Ovary (tissue), 9 donors: Measurements from ENCODE around the gene RNF111. TPM values are rescaled to one million over a fixed set of nuclear protein-coding genes. Genes with fewer than 3 reads are reported as not detected.

Source experiments
- DNase-seq, 5 donors: peaks; one replicate each; pipeline ENCODE4 v3.0.0-alpha.2; 2019 to 2020
- H3K27ac ChIP-seq, 2 donors: fragments of 200-600 bp; one replicate each; pipeline versions ENCODE4 v1.5.1 to v1.8.0; 2019 to 2022
- H3K27me3 ChIP-seq: fragments of 200-600 bp; one replicate; pipeline ENCODE4 v1.8.0; 2022
- H3K36me3 ChIP-seq: fragments of 200-600 bp; sonication (generic); one replicate; pipeline ENCODE4 v1.5.1; 2019
- H3K4me1 ChIP-seq: one replicate; pipeline ENCODE4 v1.8.1; 2013; ENCODE audit warnings: mild to moderate bottlenecking, moderate library complexity; ENCODE audit not compliant: insufficient read depth
- H3K4me3 ChIP-seq: fragments of 200-600 bp; sonication (generic); one replicate; pipeline ENCODE4 v1.5.1; 2017
- H3K9me3 ChIP-seq, 2 donors: fragments of 200-600 bp in 1 of 2; sonication (generic) in 1 of 2; one replicate each; pipeline versions ENCODE4 v1.5.1 to v1.8.1; 2013 to 2019; ENCODE audit warnings: mild to moderate bottlenecking in 1 of 2, moderate library complexity in 1 of 2
- CTCF ChIP-seq, 3 donors: fragments of 450-650 bp in 2 of 3; fragments of 200-600 bp in 1 of 3; IDR thresholded peaks; one replicate each; pipeline versions ENCODE4 v1.5.1 to v1.8.0; 2016 to 2022; ENCODE audit warnings: antibody characterized with exemption in 3 of 3, mild to moderate bottlenecking in 1 of 3
- EP300 ChIP-seq: sonication (generic); formaldehyde crosslinking; IDR thresholded peaks from one replicate; pipeline ENCODE4 v1.6.1; 2017; ENCODE audit warnings: antibody characterized with exemption
- POLR2A ChIP-seq: fragments of 450-650 bp; IDR thresholded peaks from one replicate; pipeline ENCODE4 v1.6.1; 2017; ENCODE audit warnings: antibody characterized with exemption, mild to moderate bottlenecking, moderate library complexity
- WGBS, 3 donors: extraction: QIAGEN DNeasy Blood & Tissue Kit in 1 of 3; methylation state at CpG; one replicate each; pipeline versions ENCODE4 v1.1.5 to v1.1.7; 2013 to 2017; 5-methylcytosine and 5-hydroxymethylcytosine counted together
- intact Hi-C, 4 donors: fragments of 100-400 bp; cut with DNase I; formaldehyde crosslinking; loops; one replicate each; pipeline versions ENCODE4 v1.11.0 to v1.15.1; 2022 to 2023
- polyA plus RNA-seq, 2 donors: library from polyadenylated mRNA; stranded (reverse); fragments of 200-250 nt in 1 of 2; fragments of 350-450 nt in 1 of 2; fragmentation: Illumina TruSeq in 1 of 2; extraction: RNeasy Lipid Tissue Mini Kit (QIAGEN cat#74804) in 1 of 2; gene quantifications; one replicate each; pipeline ENCODE4 v1.2.3, GENCODE V29; 2013 to 2014
- total RNA-seq, 7 donors: library from RNA; depleted of rRNA in 2 of 7; stranded (reverse); fragments of >200 nt in 2 of 7; fragmentation: NEBNext Ultra II Directional in 3 of 7; extraction: Animal tissue kit (Norgen Biotek cat#: 25700) in 3 of 7; gene quantifications; one replicate each; pipeline versions ENCODE4 v1.1.0 to v1.2.4, GENCODE V29; 2016 to 2023
- donor health status: DM: no; HTN: no; CAD: no; lungs with moderate emphysema.
- donor health status: DM: no; HTN: no; CAD: no.
- donor health status: Bipolar disorder and iron deficiency.
- donor health status: DM: yes; HTN: yes; CAD: no.
- donor health status: DM: no; HTN: no; CAD: no.
- donor health status: DM: yes; HTN: yes; CAD: no.

RNF111 gene
- total and polyA plus RNA-seq, 9 donors: 10.1 to 47.5 (median 29.3) TPM

- intact Hi-C loops: no loop called here
- no peaks in the 10 kb centered on the region for H3K4me1 ChIP-seq
- TF ChIP-seq POLR2A (no peak), EP300 (no peak), CTCF (IDR thresholded peaks at IDR 0.05) (no peak)
- H3K27ac ChIP-seq: no peak overlapping the region
- WGBS, 3 donors: 84 to 92% (median 90%) methylated on average over 4 of the region's 4 CpGs
- H3K27me3 ChIP-seq: no peaks in the 10 kb centered on the region
- no peak for DNase-seq
- no peaks in the 10 kb centered on the region for H3K36me3 ChIP-seq
- no peaks in the 10 kb centered on the region for H3K9me3 ChIP-seq
- no peak overlapping the region for H3K4me3 ChIP-seq
Observed at GRCh38 chr15:59060348-59060747, 72.9 kb downstream of the RNF111 start.

GRCh38 chr15:59063042-59063441 is 75.6 kb downstream of the RNF111 start:
- H3K27me3 ChIP-seq: no peaks in the 10 kb centered on the region
- no peak overlapping the region for H3K27ac ChIP-seq
- no peaks in the 10 kb centered on the region for H3K4me1 ChIP-seq
- 86 to 91% (median 87%) methylated on average over 4 of the region's 4 CpGs for WGBS, 3 donors
- H3K9me3 ChIP-seq: no peaks in the 10 kb centered on the region
- H3K4me3 ChIP-seq: no peak overlapping the region
- H3K36me3 ChIP-seq: no peaks in the 10 kb centered on the region
- TF ChIP-seq CTCF (IDR thresholded peaks at IDR 0.05): no peak
- intact Hi-C loops: no loop called here
- DNase-seq: no peak

GRCh38 chr15:59069430-59069829 is 82.0 kb downstream of the RNF111 start:
- H3K27me3 ChIP-seq: no peaks in the 10 kb centered on the region
- intact Hi-C loops: no loop called here
- H3K9me3 ChIP-seq: no peaks in the 10 kb centered on the region
- no peak for DNase-seq
- 88 to 95% (median 93%) methylated on average over 1 of the region's 1 CpG for WGBS, 3 donors
- H3K27ac ChIP-seq: no peak overlapping the region
- H3K4me1 ChIP-seq: no peaks in the 10 kb centered on the region
- H3K4me3 ChIP-seq: no peak overlapping the region
- H3K36me3 ChIP-seq: no peaks in the 10 kb centered on the region
- TF ChIP-seq CTCF (IDR thresholded peaks at IDR 0.05) (no peak), POLR2A (no peak), EP300 (no peak)

- 88 to 94% (median 94%) methylated on average over 1 of the region's 1 CpG for WGBS, 3 donors
- intact Hi-C loops: no loop called here
- H3K36me3 ChIP-seq: no peaks in the 10 kb centered on the region
Observed at GRCh38 chr15:59074607-59075006, 87.1 kb downstream of the RNF111 start.

More at GRCh38 chr15:59074607-59075006, 87.1 kb downstream of the RNF111 start:
- Histone ChIP-seq H3K27me3 (no peaks in the 10 kb centered on the region), H3K4me1 (no peaks in the 10 kb centered on the region), H3K27ac (no peak overlapping the region), H3K4me3 (no peak overlapping the region), H3K9me3 (no peaks in the 10 kb centered on the region)
- TF ChIP-seq CTCF (IDR thresholded peaks at IDR 0.05) (no peak), POLR2A (no peak), EP300 (no peak)
- DNase-seq: no peak
